ENCODE results near the gene AGPAT4.

The AGPAT4 gene

GRCh38 chr6:161281092-161281491 is 7.2 kb upstream of the AGPAT4 start:
- no peak for DNase-seq (ENCODE audit: low read depth in 2 of 2)

- no peak for DNase-seq (ENCODE audit: low read depth in 2 of 2)
Observed at GRCh38 chr6:161279677-161280415, 6.0 kb upstream of the AGPAT4 start.

- DNase-seq (ENCODE audit: low read depth in 2 of 2), result no peak
Observed at GRCh38 chr6:161276605-161277155, 2.8 kb upstream of the AGPAT4 start.

GRCh38 chr6:161274898-161275297 is 1.0 kb upstream of the AGPAT4 start:
- no peak for DNase-seq (ENCODE audit: low read depth in 2 of 2)

GRCh38 chr6:161274488-161274858 is 612 bp upstream of the AGPAT4 start:
- DNase-seq (ENCODE audit: low read depth in 2 of 2), result no peak

- no peak for DNase-seq (ENCODE audit: low read depth in 2 of 2)
Observed at GRCh38 chr6:161273274-161273751, 548 bp downstream of the AGPAT4 start.

- no peak for DNase-seq (ENCODE audit: low read depth in 2 of 2)
Observed at GRCh38 chr6:161272635-161273273, 1.1 kb downstream of the AGPAT4 start.

- DNase-seq (ENCODE audit: low read depth in 2 of 2), result no peak
Observed at GRCh38 chr6:161271343-161272030, 2.4 kb downstream of the AGPAT4 start.

- no peak for DNase-seq (ENCODE audit: low read depth in 2 of 2)
Observed at GRCh38 chr6:161270116-161270515, 3.7 kb downstream of the AGPAT4 start.

- DNase-seq (ENCODE audit: low read depth in 2 of 2), result no peak
Observed at GRCh38 chr6:161269310-161269709, 4.6 kb downstream of the AGPAT4 start.

- no peak for DNase-seq (ENCODE audit: low read depth in 2 of 2)
Observed at GRCh38 chr6:161268531-161269210, 5.2 kb downstream of the AGPAT4 start.

GRCh38 chr6:161266513-161267230 is 7.2 kb downstream of the AGPAT4 start:
- DNase-seq (ENCODE audit: low read depth in 2 of 2), result no peak

GRCh38 chr6:161265975-161266374 is 7.9 kb downstream of the AGPAT4 start:
- DNase-seq (ENCODE audit: low read depth in 2 of 2), result no peak

GRCh38 chr6:161265554-161265953 is 8.3 kb downstream of the AGPAT4 start:
- no peak for DNase-seq (ENCODE audit: low read depth in 2 of 2)

GRCh38 chr6:161264181-161264580 is 9.7 kb downstream of the AGPAT4 start:
- DNase-seq (ENCODE audit: low read depth in 2 of 2), result no peak

- no peak for DNase-seq (ENCODE audit: low read depth in 2 of 2)
Observed at GRCh38 chr6:161261816-161262215, 12.0 kb downstream of the AGPAT4 start.

- DNase-seq (ENCODE audit: low read depth in 2 of 2), result no peak
Observed at GRCh38 chr6:161261325-161261724, 12.5 kb downstream of the AGPAT4 start.

- no peak for DNase-seq (ENCODE audit: low read depth in 2 of 2)
Observed at GRCh38 chr6:161259302-161259701, 14.6 kb downstream of the AGPAT4 start.

GRCh38 chr6:161257793-161258457 is 15.9 kb downstream of the AGPAT4 start:
- peak; percentile 72 to 75 for DNase-seq (ENCODE audit: low read depth in 2 of 2)

- DNase-seq (ENCODE audit: low read depth in 2 of 2), result no peak
Observed at GRCh38 chr6:161256407-161256806, 17.5 kb downstream of the AGPAT4 start.

- no peak for DNase-seq (ENCODE audit: low read depth in 2 of 2)
Observed at GRCh38 chr6:161255518-161255917, 18.3 kb downstream of the AGPAT4 start.
